DOHH2 (cell line): Measurements from ENCODE around the gene TMEM109.

Source experiments
- H3F3A ChIP-seq: fragments of 200-600 bp; sonication (generic), shearing (Covaris generic); 2 replicates; pipeline ENCODE4 v1.6.0; 2016; ENCODE audit warnings: antibody characterized with exemption, mild to moderate bottlenecking; ENCODE audit not compliant: control insufficient read depth, insufficient read depth
- H3K27ac ChIP-seq: fragments of 200-600 bp; sonication (generic); 2 replicates; pipeline ENCODE4 v1.5.1; 2014; ENCODE audit warnings: low read depth, mild to moderate bottlenecking, low read length, moderate library complexity
- H3K27me3 ChIP-seq: fragments of 200-600 bp; sonication (generic); 2 replicates; pipeline ENCODE4 v1.6.1; 2014; ENCODE audit warnings: mild to moderate bottlenecking, low read length, mixed read lengths; ENCODE audit not compliant: control insufficient read depth
- H3K36me3 ChIP-seq: fragments of 200-600 bp; sonication (generic); 2 replicates; pipeline ENCODE4 v1.6.1; 2014; ENCODE audit warnings: mild to moderate bottlenecking, low read length, moderate library complexity, mixed read lengths; ENCODE audit not compliant: control insufficient read depth
- H3K4me1 ChIP-seq: fragments of 200-600 bp; sonication (generic); 2 replicates; pipeline ENCODE4 v1.6.1; 2014; ENCODE audit warnings: mild to moderate bottlenecking, low read length, mixed read lengths; ENCODE audit not compliant: control insufficient read depth
- H3K4me2 ChIP-seq: fragments of 200-600 bp; sonication (generic); 2 replicates; pipeline ENCODE4 v1.6.0; 2014; ENCODE audit warnings: mild to moderate bottlenecking, low read length, moderate library complexity
- H3K4me3 ChIP-seq: fragments of 200-600 bp; sonication (generic); 2 replicates; pipeline ENCODE4 v1.5.1; 2014; ENCODE audit warnings: mild to moderate bottlenecking, low read length, mixed read lengths
- H3K79me2 ChIP-seq: fragments of 200-600 bp; sonication (generic); 2 replicates; pipeline ENCODE4 v1.6.1; 2014; ENCODE audit warnings: mild to moderate bottlenecking, low read length, mixed read lengths; ENCODE audit not compliant: control insufficient read depth
- H3K9me2 ChIP-seq: fragments of 200-600 bp; sonication (generic); replicated peaks from 2 replicates; pipeline ENCODE4 v1.6.1; 2014; ENCODE audit warnings: mild to moderate bottlenecking, low read length, mixed read lengths; ENCODE audit not compliant: control insufficient read depth
- H3K9me3 ChIP-seq: fragments of 200-600 bp; sonication (generic); 2 replicates; pipeline ENCODE4 v1.6.1; 2014; ENCODE audit warnings: antibody characterized with exemption, low read length, mixed read lengths; ENCODE audit not compliant: control insufficient read depth, insufficient read depth
- H4K20me1 ChIP-seq: fragments of 200-600 bp; sonication (generic); 2 replicates; pipeline ENCODE4 v1.6.0; 2014; ENCODE audit warnings: low read depth, mild to moderate bottlenecking, antibody characterized with exemption, low read length, moderate library complexity; ENCODE audit not compliant: control insufficient read depth, insufficient read depth
- CTCF ChIP-seq: fragments of 200-600 bp; sonication (generic); IDR thresholded peaks from one replicate; pipeline ENCODE4 v1.5.1; 2014; ENCODE audit warnings: antibody characterized with exemption, mild to moderate bottlenecking, low read depth, low read length; ENCODE audit not compliant: poor library complexity, severe bottlenecking
- EZH2phosphoT487 ChIP-seq: fragments of 200-600 bp; sonication (generic); IDR thresholded peaks from 2 replicates; pipeline ENCODE4 v1.6.1; 2017; ENCODE audit warnings: borderline replicate concordance, mild to moderate bottlenecking, antibody characterized with exemption, low read length, moderate library complexity, mixed read lengths

Gene TMEM109

GRCh38 chr11:60902625-60903024 lies 11.3 kb upstream of the TMEM109 start:
- H3K9me2 ChIP-seq = no peaks in the 10 kb centered on the region
- peaks cover 26% of the 10 kb centered on the region for H3K4me1 ChIP-seq
- no peak overlapping the region for H3K4me3 ChIP-seq
- TF ChIP-seq EZH2phosphoT487 = no peak
- H3K27me3 ChIP-seq = no peaks in the 10 kb centered on the region
- no peak overlapping the region for H3K4me2 ChIP-seq
- no peaks in the 10 kb centered on the region for H3K9me3 ChIP-seq
- H3F3A ChIP-seq = peaks cover 18% of the 10 kb centered on the region
- H3K79me2 ChIP-seq = peaks cover 51% of the 10 kb centered on the region
- peaks cover 87% of the 10 kb centered on the region for H3K36me3 ChIP-seq
- no peak overlapping the region for H3K27ac ChIP-seq
- peaks cover 11% of the 10 kb centered on the region for H4K20me1 ChIP-seq

DNA sequence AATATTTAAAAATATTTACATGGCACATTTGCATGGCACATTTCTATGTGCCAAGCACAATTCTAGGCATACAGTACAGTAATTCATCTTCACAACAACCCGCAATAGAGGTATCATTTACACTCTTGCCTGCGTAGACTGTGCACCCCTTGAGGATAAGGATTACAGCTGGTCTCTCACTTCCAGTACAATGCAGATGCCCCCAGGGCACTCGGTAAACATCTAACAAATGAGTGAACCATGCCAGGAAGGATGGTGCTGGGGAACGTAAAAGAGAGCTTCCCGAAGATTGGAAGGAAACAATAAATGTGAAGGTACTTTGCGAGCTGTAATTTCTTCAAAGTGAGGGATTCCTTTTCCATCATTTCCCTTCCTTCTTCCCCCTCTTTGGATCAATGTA lies 8.9 kb upstream of the TMEM109 start:
- H4K20me1 ChIP-seq = peaks cover 11% of the 10 kb centered on the region
- H3F3A ChIP-seq = peaks cover 13% of the 10 kb centered on the region
- peaks cover 62% of the 10 kb centered on the region for H3K36me3 ChIP-seq

DNA sequence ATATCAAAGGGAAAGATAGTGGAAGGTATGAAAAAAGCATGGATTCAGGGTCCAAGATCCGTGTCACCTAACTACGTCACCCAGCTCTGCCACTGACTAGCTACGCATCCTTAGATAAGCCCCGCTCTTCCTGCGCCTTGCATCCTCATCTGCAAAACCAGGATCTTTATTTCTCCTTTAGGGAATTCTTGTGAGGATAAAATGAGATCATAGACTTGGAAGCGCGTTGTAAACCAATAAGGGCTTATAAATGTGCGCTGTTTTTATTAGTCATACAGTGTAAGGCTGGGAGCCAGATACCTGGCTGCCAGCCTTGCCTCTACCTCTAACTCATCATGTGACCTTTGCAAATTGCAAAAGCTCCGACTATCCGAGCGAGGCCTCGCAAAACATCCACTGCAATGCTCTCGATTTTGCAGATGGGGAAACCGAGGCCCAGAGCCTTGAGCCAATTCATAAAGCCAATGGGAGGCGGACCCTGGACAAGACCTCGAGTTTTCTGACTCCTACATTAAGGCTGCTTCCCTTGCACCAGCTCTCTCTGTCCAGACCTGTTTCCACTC lies 8.3 kb upstream of the TMEM109 start:
- H3K27ac ChIP-seq = peak overlapping the region; percentile 89
- peaks cover 11% of the 10 kb centered on the region for H4K20me1 ChIP-seq
- peaks cover 42% of the 10 kb centered on the region for H3K79me2 ChIP-seq
- no peaks in the 10 kb centered on the region for H3K9me2 ChIP-seq
- peak overlapping the region; percentile 86 for H3K4me3 ChIP-seq
- H3K9me3 ChIP-seq = peaks cover 9% of the 10 kb centered on the region
- TF ChIP-seq CTCF = no peak
- TF ChIP-seq EZH2phosphoT487 = no peak
- peaks cover 35% of the 10 kb centered on the region for H3K4me1 ChIP-seq
- peak overlapping the region; percentile 91 for H3K4me2 ChIP-seq
- H3K36me3 ChIP-seq = peaks cover 58% of the 10 kb centered on the region
- peaks cover 13% of the 10 kb centered on the region for H3F3A ChIP-seq
- no peaks in the 10 kb centered on the region for H3K27me3 ChIP-seq

More for the DNA sequence above, 8.9 kb upstream of the TMEM109 start:
- Histone ChIP-seq H3K27ac (peak overlapping the region; percentile 89), H3K4me3 (peak overlapping the region; percentile 86), H3K27me3 (no peaks in the 10 kb centered on the region), H3K4me2 (peak overlapping the region; percentile 91), H3K9me3 (peaks cover 5% of the 10 kb centered on the region), H3K79me2 (peaks cover 42% of the 10 kb centered on the region), H3K4me1 (peaks cover 29% of the 10 kb centered on the region), H3K9me2 (no peaks in the 10 kb centered on the region)
- TF ChIP-seq EZH2phosphoT487 (no peak), CTCF (no peak)

- TF ChIP-seq CTCF (peak; percentile 9), EZH2phosphoT487 (no peak)
- H3K4me1 ChIP-seq = peaks cover 42% of the 10 kb centered on the region
- H3K36me3 ChIP-seq = peaks cover 54% of the 10 kb centered on the region
Measured at GRCh38 chr11:60906132-60906972, 7.6 kb upstream of the TMEM109 start, which contains the start of gene PRPF19. Gene PRPF19, minus strand, starts transcription at chr11:60906585. Its CDS starts 203 bp downstream, at chr11:60906382.

More at GRCh38 chr11:60906132-60906972, 7.6 kb upstream of the TMEM109 start, which contains the start of gene PRPF19:
- Histone ChIP-seq H4K20me1 (peaks cover 11% of the 10 kb centered on the region), H3K9me3 (peaks cover 11% of the 10 kb centered on the region), H3K4me2 (peak within 1 kb of the TSS; percentile 91), H3K27me3 (no peaks in the 10 kb centered on the region), H3K27ac (peak within 1 kb of the TSS; percentile 89), H3K9me2 (no peaks in the 10 kb centered on the region), H3K4me3 (peak within 1 kb of the TSS; percentile 86), H3F3A (peaks cover 12% of the 10 kb centered on the region), H3K79me2 (peaks cover 42% of the 10 kb centered on the region)
